Activated CD8-positive, alpha-beta memory T cell treated with anti-CD3 and anti-CD28 coated beads for 48 hours (primary cell): ENCODE data around the gene FIBIN.

Source experiments
- DNase-seq, 3 experiments: peaks; one replicate each; pipeline ENCODE4 v3.0.0-alpha.2; 2020; ENCODE audit warnings: low read depth in 2 of 3, low spot score in 2 of 3

The FIBIN gene

GRCh38 chr11:27020751-27021150 lies 26.8 kb downstream of the FIBIN start:
- DNase-seq = no peak

GRCh38 chr11:27022659-27023251 lies 28.8 kb downstream of the FIBIN start:
- no peak for DNase-seq

GRCh38 chr11:27024865-27025264 lies 31.0 kb downstream of the FIBIN start:
- no peak for DNase-seq

- no peak for DNase-seq
Measured at GRCh38 chr11:27025312-27025955, 31.5 kb downstream of the FIBIN start.

GRCh38 chr11:27025957-27026733 lies 32.2 kb downstream of the FIBIN start:
- no peak for DNase-seq

GRCh38 chr11:27028561-27028965 lies 34.7 kb downstream of the FIBIN start:
- DNase-seq = no peak

- DNase-seq = no peak
Measured at GRCh38 chr11:27029966-27030365, 36.1 kb downstream of the FIBIN start.

GRCh38 chr11:27031754-27032153 lies 37.8 kb downstream of the FIBIN start:
- DNase-seq = no peak

- no peak for DNase-seq
Measured at GRCh38 chr11:27039873-27040272, 46.0 kb downstream of the FIBIN start.

- no peak for DNase-seq
Measured at GRCh38 chr11:27040302-27041115, 46.6 kb downstream of the FIBIN start, which contains the start of gene BBOX1. BBOX1 (plus strand) TSS chr11:27040815; CDS start chr11:27055431, 14,616 bp downstream.

- no peak for DNase-seq
Measured at GRCh38 chr11:27041141-27041899, 47.4 kb downstream of the FIBIN start.
